ENCODE data around the gene GALNT2.

The GALNT2 gene

DNA sequence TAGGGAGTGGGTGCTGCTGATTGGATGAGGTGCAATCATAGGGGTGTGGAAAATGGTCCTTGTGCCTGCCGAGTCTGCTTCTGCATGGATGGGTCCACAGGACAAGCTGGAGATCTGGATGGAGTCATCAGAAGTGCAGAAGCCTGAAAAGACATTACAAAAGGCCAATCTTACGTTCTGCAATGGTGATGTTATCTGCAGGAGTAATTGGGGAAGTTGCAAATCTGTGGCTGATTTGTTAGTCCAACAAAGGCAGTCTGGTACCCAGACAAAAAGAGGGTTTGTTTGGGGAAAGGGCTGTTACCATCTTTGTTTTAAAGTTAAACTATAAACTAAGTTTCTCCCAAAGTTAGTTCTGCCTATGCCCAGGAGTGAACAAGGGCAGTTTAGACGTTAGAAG is 192.6 kb downstream of the GALNT2 start:
- peaks cover 26% of the 10 kb centered on the region for H3K36me3 ChIP-seq (replicated peaks)
- H3K27ac ChIP-seq = no peak overlapping the region

DNA sequence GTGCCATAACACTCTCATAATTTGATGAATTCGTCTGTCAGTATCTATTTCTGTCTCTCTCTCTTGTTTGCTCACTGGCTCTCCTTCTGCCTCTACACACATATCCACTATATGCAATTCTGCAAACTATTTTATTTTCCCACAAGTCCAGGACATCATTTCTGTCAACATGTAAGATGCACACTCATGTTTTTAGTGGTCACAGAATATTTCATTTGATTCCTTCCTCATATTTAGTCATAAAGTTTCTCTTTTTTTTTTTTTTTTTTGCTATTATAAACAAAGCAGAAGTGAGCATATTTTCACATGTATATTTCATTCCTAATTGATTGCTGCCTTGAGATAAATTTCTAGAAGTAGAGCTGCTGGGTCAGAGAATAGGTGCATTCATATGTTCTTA is 193.8 kb downstream of the GALNT2 start:
- H3K4me3 ChIP-seq (ENCODE audit: low read depth, low read length) = no peak overlapping the region
- H3K27me3 ChIP-seq (replicated peaks) = no peaks in the 10 kb centered on the region
- TF ChIP-seq, protein P1, sequence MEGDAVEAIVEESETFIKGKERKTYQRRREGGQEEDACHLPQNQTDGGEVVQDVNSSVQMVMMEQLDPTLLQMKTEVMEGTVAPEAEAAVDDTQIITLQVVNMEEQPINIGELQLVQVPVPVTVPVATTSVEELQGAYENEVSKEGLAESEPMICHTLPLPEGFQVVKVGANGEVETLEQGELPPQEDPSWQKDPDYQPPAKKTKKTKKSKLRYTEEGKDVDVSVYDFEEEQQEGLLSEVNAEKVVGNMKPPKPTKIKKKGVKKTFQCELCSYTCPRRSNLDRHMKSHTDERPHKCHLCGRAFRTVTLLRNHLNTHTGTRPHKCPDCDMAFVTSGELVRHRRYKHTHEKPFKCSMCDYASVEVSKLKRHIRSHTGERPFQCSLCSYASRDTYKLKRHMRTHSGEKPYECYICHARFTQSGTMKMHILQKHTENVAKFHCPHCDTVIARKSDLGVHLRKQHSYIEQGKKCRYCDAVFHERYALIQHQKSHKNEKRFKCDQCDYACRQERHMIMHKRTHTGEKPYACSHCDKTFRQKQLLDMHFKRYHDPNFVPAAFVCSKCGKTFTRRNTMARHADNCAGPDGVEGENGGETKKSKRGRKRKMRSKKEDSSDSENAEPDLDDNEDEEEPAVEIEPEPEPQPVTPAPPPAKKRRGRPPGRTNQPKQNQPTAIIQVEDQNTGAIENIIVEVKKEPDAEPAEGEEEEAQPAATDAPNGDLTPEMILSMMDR (IDR thresholded peaks at IDR 0.05; ENCODE audit: low read depth, low read length, missing control alignments) = no peak
- peaks cover 24% of the 10 kb centered on the region for H3K36me3 ChIP-seq (replicated peaks)
- no peak for DNase-seq
- in situ Hi-C loops (cut with HindIII; ENCODE audit: low pct_ligation_motif_present, low sequenced_read_pairs) = no loop called here
- H3K27ac ChIP-seq = no peak overlapping the region

More for the DNA sequence above, 192.6 kb downstream of the GALNT2 start:
- TF ChIP-seq, protein P1 (IDR thresholded peaks at IDR 0.05; ENCODE audit: low read depth, low read length, missing control alignments) = no peak
- in situ Hi-C loops (cut with HindIII; ENCODE audit: low pct_ligation_motif_present, low sequenced_read_pairs) = no loop called here
- no peak overlapping the region for H3K4me3 ChIP-seq (ENCODE audit: low read depth, low read length)
- no peak for DNase-seq
- H3K27me3 ChIP-seq (replicated peaks) = no peaks in the 10 kb centered on the region

DNA sequence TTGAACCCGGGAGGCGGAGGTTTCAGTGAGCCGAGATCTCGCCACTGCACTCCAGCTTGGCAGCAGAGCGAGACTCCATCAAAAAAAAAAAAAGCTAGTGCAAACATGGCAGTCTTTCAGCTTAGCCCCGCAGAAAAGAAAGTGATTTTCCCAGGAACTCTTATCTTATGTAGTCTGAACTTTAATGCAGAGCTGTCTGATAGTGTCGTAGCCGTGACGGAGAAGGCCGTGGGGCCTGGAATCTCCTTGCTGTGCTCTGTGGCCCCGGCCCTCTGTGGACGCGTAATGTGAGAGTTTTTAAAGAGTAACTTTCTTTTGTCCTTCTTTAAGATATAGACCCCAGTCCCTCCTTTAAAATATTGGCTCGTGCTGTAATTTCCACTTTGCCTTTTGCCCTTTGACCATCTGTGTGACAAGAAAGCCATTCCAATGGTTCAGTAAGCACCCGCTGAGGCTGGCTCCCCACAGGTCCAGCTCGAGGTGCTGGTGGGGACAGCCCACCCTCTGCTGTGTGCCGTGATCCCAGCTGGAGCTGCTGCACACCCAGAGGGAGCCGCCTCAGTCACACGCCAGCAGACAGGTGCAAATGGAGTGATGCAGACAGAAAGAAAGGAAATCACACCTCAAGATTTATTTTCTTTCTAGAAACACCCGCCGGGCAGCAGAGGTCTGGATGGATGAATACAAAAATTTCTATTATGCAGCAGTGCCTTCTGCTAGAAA is 195.1 kb downstream of the GALNT2 start:
- no peak for DNase-seq
- Histone ChIP-seq H3K36me3 (replicated peaks) (peaks cover 24% of the 10 kb centered on the region), H3K27me3 (replicated peaks) (no peaks in the 10 kb centered on the region), H3K27ac (no peak overlapping the region), H3K4me3 (ENCODE audit: low read depth, low read length) (no peak overlapping the region)
- TF ChIP-seq, protein P1 (IDR thresholded peaks at IDR 0.05; ENCODE audit: low read depth, low read length, missing control alignments) = no peak
- in situ Hi-C loops (cut with HindIII; ENCODE audit: low pct_ligation_motif_present, low sequenced_read_pairs) = no loop called here

DNA sequence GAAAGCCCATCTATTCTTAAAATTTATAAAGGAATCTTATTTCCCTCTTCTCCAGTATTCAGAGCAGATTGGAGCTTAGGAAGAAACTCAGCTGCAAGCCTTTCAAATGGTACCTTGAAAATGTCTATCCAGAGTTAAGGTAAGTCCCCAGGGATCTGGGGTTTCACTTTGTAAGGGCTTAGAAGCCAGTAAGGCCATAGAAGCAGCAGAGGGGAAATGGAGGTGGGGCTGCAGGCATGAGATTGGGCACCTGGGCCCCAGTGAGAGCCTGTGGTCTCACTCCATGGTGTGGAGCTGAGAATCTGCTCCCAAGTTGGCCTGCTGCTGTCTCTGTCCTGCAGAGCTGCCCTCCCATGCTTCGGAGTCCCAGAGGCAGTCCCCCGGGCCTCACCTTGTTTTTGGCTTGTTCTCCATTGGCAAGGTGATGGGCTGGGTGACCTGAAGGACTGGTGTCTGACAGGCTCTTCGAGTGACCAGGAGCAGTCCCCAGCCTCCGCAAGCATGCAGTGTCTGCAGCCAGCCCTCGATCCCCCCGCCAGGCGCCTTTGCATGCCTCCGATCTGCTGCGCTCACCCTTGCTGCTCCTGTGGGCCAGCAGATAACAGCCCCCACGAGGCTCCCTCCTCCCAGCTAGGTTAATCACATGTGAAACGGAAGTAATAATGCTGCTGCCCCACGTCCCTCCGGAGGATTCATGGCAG is 196.0 kb downstream of the GALNT2 start:
- in situ Hi-C loops (cut with HindIII; ENCODE audit: low pct_ligation_motif_present, low sequenced_read_pairs) = no loop called here
- DNase-seq = no peak
- H3K4me3 ChIP-seq (ENCODE audit: low read depth, low read length) = no peak overlapping the region
- TF ChIP-seq, protein P1 (IDR thresholded peaks at IDR 0.05; ENCODE audit: low read depth, low read length, missing control alignments) = no peak
- no peak overlapping the region for H3K27ac ChIP-seq
- H3K27me3 ChIP-seq (replicated peaks) = no peaks in the 10 kb centered on the region
- peaks cover 24% of the 10 kb centered on the region for H3K36me3 ChIP-seq (replicated peaks)

DNA sequence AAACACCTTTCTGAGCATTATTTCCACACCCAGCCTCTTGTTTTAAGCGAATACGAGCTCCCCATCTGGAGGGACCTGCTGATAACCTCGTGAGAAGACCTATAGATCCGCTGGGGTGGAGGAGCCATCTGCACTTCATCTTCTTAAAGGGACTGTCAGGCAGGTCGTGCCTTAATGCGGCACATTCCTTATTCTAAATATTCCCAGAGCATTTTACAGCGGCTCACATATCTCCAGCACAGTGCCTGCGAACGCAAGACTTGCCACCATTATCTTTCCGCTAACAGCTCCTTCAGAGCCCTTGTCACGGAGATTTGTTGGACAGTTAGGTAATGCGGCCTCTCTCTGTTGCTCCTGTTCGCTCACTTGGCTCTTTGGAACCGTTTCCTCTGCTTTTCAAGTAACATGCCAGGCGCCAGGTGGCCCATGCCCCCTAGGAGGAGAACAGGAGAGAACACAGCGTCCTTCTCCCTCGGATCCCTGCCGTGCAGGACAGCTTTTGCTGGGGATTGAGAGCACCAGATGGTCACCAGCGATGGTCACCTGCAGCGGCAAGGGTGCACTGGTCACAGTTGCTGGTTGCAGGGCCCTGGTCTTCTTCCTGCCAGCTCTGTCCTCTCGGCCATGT is 196.6 kb downstream of the GALNT2 start:
- peaks cover 24% of the 10 kb centered on the region for H3K36me3 ChIP-seq (replicated peaks)
- in situ Hi-C loops (cut with HindIII; ENCODE audit: low pct_ligation_motif_present, low sequenced_read_pairs) = no loop called here

More for the DNA sequence above, 196.6 kb downstream of the GALNT2 start:
- Histone ChIP-seq H3K27me3 (replicated peaks) (no peaks in the 10 kb centered on the region), H3K4me3 (ENCODE audit: low read depth, low read length) (no peak overlapping the region), H3K27ac (no peak overlapping the region)
- TF ChIP-seq, protein P1 (IDR thresholded peaks at IDR 0.05; ENCODE audit: low read depth, low read length, missing control alignments) = no peak
- no peak for DNase-seq
